GM21360 (cell line): ENCODE data around the gene ZNG1F.
"Not testable (repeated sequence)": the region's sequence is repeated elsewhere in the genome, so short reads cannot be mapped to it uniquely, and the experiment has no call there.

ENCODE experiments used
- ATAC-seq: cut with Tn5 transposase; IDR thresholded peaks from one replicate; pipeline ENCODE4 v1.9.1; 2021; ENCODE audit warnings: mild to moderate bottlenecking, moderate library complexity; ENCODE audit not compliant: unreplicated experiment

ZNG1F gene

GRCh38 chr9:41087157-41087780 is 101.8 kb downstream of the ZNG1F start:
- ATAC-seq, result not testable (repeated sequence)

GRCh38 chr9:41086685-41087084 is 102.4 kb downstream of the ZNG1F start:
- ATAC-seq, result not testable (repeated sequence)

- not testable (repeated sequence) for ATAC-seq
These were observed 102.9 kb downstream of the ZNG1F start for GRCh38 chr9:41086215-41086614.

- ATAC-seq, result not testable (repeated sequence)
These were observed 106.8 kb downstream of the ZNG1F start for GRCh38 chr9:41082358-41082757.
